Liver (tissue), 9 donors: ENCODE measurements around the gene GNG7. TPM values are rescaled to one million over a fixed set of nuclear protein-coding genes. Genes with fewer than 3 reads are reported as not detected.

Experiments
- DNase-seq: peaks from one replicate; pipeline ENCODE4 v3.0.0-alpha.2; 2017; ENCODE audit warnings: low spot score
- H3K27ac ChIP-seq, 2 donors: one replicate each; pipeline ENCODE4 v1.7.0; 2013; ENCODE audit warnings: inconsistent platforms in 2 of 2, low read length in 2 of 2, control low read depth in 1 of 2, low read depth in 1 of 2, mild to moderate bottlenecking in 1 of 2
- H3K27me3 ChIP-seq, 4 donors: one replicate each; pipeline versions ENCODE4 v1.6.1 to v1.7.0; 2013; ENCODE audit warnings: low read length in 3 of 4, inconsistent platforms in 1 of 4, mild to moderate bottlenecking in 1 of 4, moderate library complexity in 1 of 4; ENCODE audit not compliant: control insufficient read depth in 4 of 4, insufficient read depth in 4 of 4
- H3K36me3 ChIP-seq, 4 donors: one replicate each; pipeline versions ENCODE4 v1.6.1 to v1.7.0; 2013; ENCODE audit warnings: low read length in 3 of 4, mild to moderate bottlenecking in 3 of 4, low read depth in 1 of 4, moderate library complexity in 1 of 4; ENCODE audit not compliant: control insufficient read depth in 4 of 4, insufficient read depth in 3 of 4
- H3K4me1 ChIP-seq, 4 donors: one replicate each; pipeline versions ENCODE4 v1.6.1 to v1.7.0; 2013; ENCODE audit warnings: low read length in 3 of 4, mild to moderate bottlenecking in 3 of 4, moderate library complexity in 1 of 4; ENCODE audit not compliant: control insufficient read depth in 4 of 4, insufficient read depth in 4 of 4
- H3K4me3 ChIP-seq, 3 donors: one replicate each; pipeline versions ENCODE4 v1.6.1 to v1.7.0; 2013; ENCODE audit warnings: low read length in 3 of 3, control low read depth in 1 of 3, low read depth in 1 of 3, mild to moderate bottlenecking in 1 of 3
- H3K9ac ChIP-seq, 2 donors: one replicate each; pipeline ENCODE4 v1.7.0; 2013; ENCODE audit warnings: low read length in 2 of 2, mild to moderate bottlenecking in 2 of 2, moderate library complexity in 2 of 2, control low read depth in 1 of 2, low read depth in 1 of 2
- H3K9me3 ChIP-seq, 4 donors: one replicate each; pipeline versions ENCODE4 v1.6.1 to v1.7.0; 2013; ENCODE audit warnings: low read length in 3 of 4; ENCODE audit not compliant: control insufficient read depth in 4 of 4
- EGR1 ChIP-seq, 2 donors: IDR thresholded peaks; 2 replicates each; pipeline ENCODE4 v1.6.1; 2016 to 2018; ENCODE audit warnings: antibody characterized with exemption in 2 of 2, low read depth in 2 of 2
- FOXA1 ChIP-seq: IDR thresholded peaks from 2 replicates; pipeline ENCODE4 v1.6.1; 2016; ENCODE audit warnings: antibody characterized with exemption
- FOXA2 ChIP-seq: IDR thresholded peaks from 2 replicates; pipeline ENCODE4 v1.6.1; 2016; ENCODE audit warnings: antibody characterized with exemption
- GABPA ChIP-seq, 2 donors: IDR thresholded peaks in 1 of 2; conservative IDR thresholded peaks in 1 of 2; 2 replicates each; pipeline ENCODE4 v1.6.1; 2016; ENCODE audit warnings: antibody characterized with exemption in 2 of 2, mild to moderate bottlenecking in 1 of 2, moderate library complexity in 1 of 2
- HNF4A ChIP-seq, 2 donors: conservative IDR thresholded peaks; 2 replicates each; pipeline ENCODE4 v1.6.1; 2016; ENCODE audit warnings: antibody characterized with exemption in 2 of 2, mild to moderate bottlenecking in 2 of 2
- JUND ChIP-seq, 2 donors: IDR thresholded peaks; 2 replicates each; pipeline ENCODE4 v1.6.1; 2016; ENCODE audit warnings: antibody characterized with exemption in 2 of 2
- MAX ChIP-seq: IDR thresholded peaks from 2 replicates; pipeline ENCODE4 v1.6.1; 2016; ENCODE audit warnings: antibody characterized with exemption
- NR2F2 ChIP-seq: IDR thresholded peaks from 2 replicates; pipeline ENCODE4 v1.6.1; 2016; ENCODE audit warnings: antibody characterized with exemption
- RAD21 ChIP-seq, 2 donors: IDR thresholded peaks; 2 replicates each; pipeline ENCODE4 v1.6.1; 2016; ENCODE audit warnings: antibody characterized with exemption in 2 of 2, mild to moderate bottlenecking in 2 of 2
- REST ChIP-seq: IDR thresholded peaks from 2 replicates; pipeline ENCODE4 v1.6.1; 2016; ENCODE audit warnings: antibody characterized with exemption, mild to moderate bottlenecking
- RXRA ChIP-seq, 2 donors: IDR thresholded peaks; 2 replicates each; pipeline ENCODE4 v1.6.1; 2017 to 2018; ENCODE audit warnings: antibody characterized with exemption in 2 of 2, mild to moderate bottlenecking in 1 of 2
- SP1 ChIP-seq: IDR thresholded peaks from 2 replicates; pipeline ENCODE4 v1.6.1; 2018; ENCODE audit warnings: antibody characterized with exemption, mild to moderate bottlenecking
- TAF1 ChIP-seq: conservative IDR thresholded peaks from 2 replicates; pipeline ENCODE4 v1.6.1; 2016; ENCODE audit warnings: antibody characterized with exemption, mild to moderate bottlenecking
- ZBTB33 ChIP-seq: IDR thresholded peaks from 2 replicates; pipeline ENCODE4 v1.6.1; 2016; ENCODE audit warnings: antibody characterized with exemption
- WGBS: extraction: QIAGEN DNeasy Blood & Tissue Kit; methylation state at CpG from one replicate; pipeline ENCODE4 v1.1.7; 2013; 5-methylcytosine and 5-hydroxymethylcytosine counted together
- polyA plus RNA-seq, 2 donors: library from polyadenylated mRNA; stranded (reverse) in 1 of 2; unstranded in 1 of 2; fragments of 200-250 nt in 1 of 2; fragments of >200 nt in 1 of 2; fragmentation: Nextera tagmentation in 1 of 2; extraction: Ambion mirVana in 1 of 2; gene quantifications; one replicate each; pipeline versions ENCODE4 v1.2.1 to v1.2.3, GENCODE V29; 2013 to 2015
- total RNA-seq, 2 donors: library from RNA; depleted of rRNA; stranded (reverse); fragments of >200 nt; gene quantifications; one replicate each; pipeline ENCODE4 v1.2.3, GENCODE V29; 2014
- TF ChIP-seq, protein P1 (sequence below): fragments of 150-350 bp; IDR thresholded peaks from 2 replicates; pipeline ENCODE4 v1.5.1; 2017; ENCODE audit warnings: improper control_type of control experiment, low read depth, low read length; ENCODE audit not compliant: missing input control
- donor health status: healthy.
- donor health status: healthy.
- donor health status: healthy.
- donor health status: healthy.
- donor health status: healthy.

GNG7 gene
- total and polyA plus RNA-seq, 4 donors: 0.75 to 1.9 (median 1.1) TPM

- no peak for TF ChIP-seq TAF1
- TF ChIP-seq SP1: no peak
- TF ChIP-seq JUND (IDR thresholded peaks at IDR 0.05): no peak
- TF ChIP-seq RXRA (IDR thresholded peaks at IDR 0.05): no peak
- no peak for TF ChIP-seq FOXA2
- TF ChIP-seq REST: no peak
Measured at GRCh38 chr19:2528675-2529101, 173.8 kb downstream of the GNG7 start (continued).

DNA sequence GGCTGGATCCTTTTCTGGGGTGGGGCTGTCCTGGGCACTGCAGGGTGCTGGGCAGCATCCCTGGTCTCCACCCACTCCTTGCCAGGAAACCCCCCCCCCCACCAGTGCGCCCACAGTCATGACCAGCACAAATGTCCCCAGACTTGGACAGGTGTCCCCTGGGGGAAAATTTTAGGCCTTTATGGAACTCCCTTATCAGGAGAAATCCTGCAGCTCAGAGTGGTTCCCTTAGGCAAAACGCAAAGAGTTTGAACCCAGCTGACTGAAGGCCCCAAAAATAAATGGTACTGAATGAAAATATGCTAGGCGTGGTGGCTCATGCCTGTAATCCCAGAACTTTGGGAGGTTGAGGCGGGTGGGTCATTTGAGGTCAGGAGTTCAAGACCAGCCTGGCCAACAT, 174.8 kb downstream of the GNG7 start:
- Histone ChIP-seq H3K36me3 (no peaks in the 10 kb centered on the region), H3K4me3 (no peak overlapping the region), H3K9me3 (no peaks in the 10 kb centered on the region), H3K9ac (no peak overlapping the region), H3K27ac (no peak overlapping the region), H3K4me1 (peaks cover 0 to 8% (median 4%) of the 10 kb centered on the region in 4 donors), H3K27me3 (no peaks in the 10 kb centered on the region)
- WGBS: 94% methylated on average over 4 of the region's 4 CpGs
- TF ChIP-seq, protein P1, sequence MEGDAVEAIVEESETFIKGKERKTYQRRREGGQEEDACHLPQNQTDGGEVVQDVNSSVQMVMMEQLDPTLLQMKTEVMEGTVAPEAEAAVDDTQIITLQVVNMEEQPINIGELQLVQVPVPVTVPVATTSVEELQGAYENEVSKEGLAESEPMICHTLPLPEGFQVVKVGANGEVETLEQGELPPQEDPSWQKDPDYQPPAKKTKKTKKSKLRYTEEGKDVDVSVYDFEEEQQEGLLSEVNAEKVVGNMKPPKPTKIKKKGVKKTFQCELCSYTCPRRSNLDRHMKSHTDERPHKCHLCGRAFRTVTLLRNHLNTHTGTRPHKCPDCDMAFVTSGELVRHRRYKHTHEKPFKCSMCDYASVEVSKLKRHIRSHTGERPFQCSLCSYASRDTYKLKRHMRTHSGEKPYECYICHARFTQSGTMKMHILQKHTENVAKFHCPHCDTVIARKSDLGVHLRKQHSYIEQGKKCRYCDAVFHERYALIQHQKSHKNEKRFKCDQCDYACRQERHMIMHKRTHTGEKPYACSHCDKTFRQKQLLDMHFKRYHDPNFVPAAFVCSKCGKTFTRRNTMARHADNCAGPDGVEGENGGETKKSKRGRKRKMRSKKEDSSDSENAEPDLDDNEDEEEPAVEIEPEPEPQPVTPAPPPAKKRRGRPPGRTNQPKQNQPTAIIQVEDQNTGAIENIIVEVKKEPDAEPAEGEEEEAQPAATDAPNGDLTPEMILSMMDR: no peak
- TF ChIP-seq REST (no peak), NR2F2 (no peak), FOXA1 (no peak)
- no peak for DNase-seq

DNA sequence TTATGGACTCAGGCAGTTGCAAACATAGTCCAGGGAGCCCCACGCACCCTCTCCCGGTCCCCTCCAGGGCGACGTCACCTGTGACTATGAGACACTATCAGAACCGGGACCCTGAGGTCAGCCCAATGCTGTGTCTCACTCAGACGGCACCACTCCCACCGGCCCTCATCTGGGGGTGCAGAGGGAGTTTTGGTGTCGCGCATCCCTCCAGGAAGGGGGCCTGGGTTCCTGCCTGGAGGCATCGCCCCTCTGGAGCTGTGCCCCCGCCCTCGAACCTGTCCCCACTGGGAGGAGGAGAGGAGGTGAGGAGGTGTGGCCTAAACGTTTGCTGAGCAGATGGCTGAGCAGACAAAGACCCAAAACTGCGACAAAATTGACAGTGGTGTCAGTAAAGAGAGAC, 175.3 kb downstream of the GNG7 start:
- Histone ChIP-seq H3K27me3 (no peaks in the 10 kb centered on the region), H3K4me3 (no peak overlapping the region), H3K9me3 (no peaks in the 10 kb centered on the region), H3K4me1 (peaks cover 0 to 8% (median 4%) of the 10 kb centered on the region in 4 donors), H3K27ac (no peak overlapping the region), H3K9ac (no peak overlapping the region), H3K36me3 (no peaks in the 10 kb centered on the region)
- 90% methylated on average over 14 of the region's 14 CpGs for WGBS
- no peak for DNase-seq
- no peak for TF ChIP-seq RXRA (IDR thresholded peaks at IDR 0.05)
- no peak for TF ChIP-seq NR2F2
- no peak for TF ChIP-seq SP1
- TF ChIP-seq GABPA (IDR thresholded peaks at IDR 0.05 in 1 of 2, conservative IDR thresholded peaks at IDR 0.05 in 1 of 2): no peak
- TF ChIP-seq ZBTB33: no peak
- TF ChIP-seq EGR1 (IDR thresholded peaks at IDR 0.05; ENCODE audit: low read depth in 2 of 2): no peak
- TF ChIP-seq RAD21 (IDR thresholded peaks at IDR 0.05): no peak
- no peak for TF ChIP-seq FOXA2
- no peak for TF ChIP-seq HNF4A (conservative IDR thresholded peaks at IDR 0.05)
- TF ChIP-seq JUND (IDR thresholded peaks at IDR 0.05): no peak
- no peak for TF ChIP-seq REST
- TF ChIP-seq MAX: no peak
